ENCODE measurements around the gene FER. TPM values are rescaled to one million over a fixed set of nuclear protein-coding genes. Genes with fewer than 3 reads are reported as not detected.

Gene FER
- total RNA-seq, 5 donors from 2014 or later (not counting 1 experiment from before 2014, with no cell fraction given): 7.0 to 19.6 (median 10.4) TPM

DNA sequence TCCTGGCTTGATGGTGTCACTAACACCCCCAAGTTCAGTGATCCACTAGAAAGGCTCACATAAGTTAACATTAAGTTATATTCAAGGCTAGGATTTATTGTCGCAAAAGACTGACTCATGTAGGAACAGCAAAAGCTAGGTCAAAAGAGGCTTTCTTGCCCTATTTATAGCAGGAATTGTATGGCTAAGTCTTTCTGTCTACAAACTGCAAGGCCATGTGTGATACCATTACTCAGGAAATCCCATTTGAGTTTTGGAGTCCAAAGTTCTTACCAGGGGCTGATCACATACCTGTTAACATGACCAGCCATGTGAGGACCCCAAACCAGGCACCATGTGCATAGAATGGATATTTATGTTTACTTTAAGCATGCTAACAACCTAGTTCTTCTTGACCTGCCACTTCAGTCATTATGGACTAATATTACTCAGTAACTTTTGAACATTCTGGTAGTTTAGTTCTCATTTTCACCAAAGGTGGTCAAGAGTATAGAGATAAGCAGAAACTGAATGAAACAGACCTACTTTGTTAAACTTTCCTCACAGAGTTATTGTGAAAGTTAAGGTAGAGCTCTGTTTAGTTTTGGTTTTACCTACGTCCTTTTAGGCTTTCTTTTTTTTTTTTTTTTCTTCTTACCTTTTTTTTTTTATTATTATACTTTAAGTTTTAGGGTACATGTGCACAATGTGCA is 281.1 kb downstream of the FER start:
- POLR2A ChIA-PET: interaction anchor here in 1 of 2 donors (0.6 kb wide), 1 partner anchor 334 kb away, joined by 3 read pairs; no protein-coding TSS in a partner anchor
- Histone ChIP-seq H3K36me3 (ENCODE audit: control insufficient read depth in 2 of 2, extremely low read depth in 1 of 2, insufficient read depth in 1 of 2, low read length in 1 of 2) (no peaks in the 10 kb centered on the region), H3K27me3 (replicated peaks in 1 of 2; ENCODE audit: control insufficient read depth in 2 of 2, extremely low read depth in 1 of 2, insufficient read depth in 2 of 2, low read length in 1 of 2) (no peaks in the 10 kb centered on the region), H3K27ac (ENCODE audit: low read length) (no peak overlapping the region), H3K4me3 (ENCODE audit: control insufficient read depth in 1 of 2, extremely low read depth in 1 of 2, low read length in 1 of 2) (no peak overlapping the region), H3K9me3 (no peaks in the 10 kb centered on the region), H3K4me1 (ENCODE audit: control insufficient read depth in 1 of 2, extremely low read depth in 1 of 2, insufficient read depth in 2 of 2, low read length in 2 of 2) (no peaks in the 10 kb centered on the region)
- H3K4me1 Mint-ChIP-seq: no peaks in the 10 kb centered on the region
- no peak overlapping the region for H3K27ac Mint-ChIP-seq
- H3K27me3 Mint-ChIP-seq: no peaks in the 10 kb centered on the region
- no peak for DNase-seq
- CTCF ChIA-PET: interaction anchor here (0.6 to 0.7 kb wide), 2 partner anchors 13 to 104 kb away, joined by 3 to 9 read pairs; no protein-coding TSS in a partner anchor
- H3K4me3 Mint-ChIP-seq: no peak overlapping the region
- ATAC-seq (replicated peaks in 1 of 4): no peak
- H3K36me3 Mint-ChIP-seq: peaks cover 11% of the 10 kb centered on the region
- peaks cover 0 to 3% (median 0%) of the 10 kb centered on the region in 3 donors for H3K9me3 Mint-ChIP-seq
- WGBS (ENCODE audit: insufficient coverage): 100% methylated on average over 1 of the region's 2 CpGs

DNA sequence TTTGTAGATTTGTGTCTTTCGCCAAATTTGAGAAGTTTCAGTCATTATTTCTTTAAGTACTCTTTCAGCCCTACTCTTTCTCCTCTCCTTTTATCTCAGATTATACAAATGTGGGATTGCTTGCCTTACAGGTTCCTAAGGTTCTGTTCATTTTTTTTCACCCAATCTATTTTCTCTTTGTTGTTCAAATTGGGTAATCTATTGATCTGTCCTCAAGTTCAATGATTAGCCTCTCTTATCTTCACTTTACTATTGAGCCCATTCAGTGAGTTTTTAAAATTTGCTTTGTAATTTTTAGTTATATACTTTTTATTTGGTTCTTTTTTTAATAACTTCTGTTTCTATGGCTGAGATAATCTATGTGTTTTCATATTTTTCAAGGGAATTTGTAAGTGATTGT is 282.1 kb downstream of the FER start:
- no peaks in the 10 kb centered on the region for H3K4me1 ChIP-seq (ENCODE audit: control insufficient read depth in 1 of 2, extremely low read depth in 1 of 2, insufficient read depth in 2 of 2, low read length in 2 of 2)
- no peaks in the 10 kb centered on the region for H3K27me3 ChIP-seq (replicated peaks in 1 of 2; ENCODE audit: control insufficient read depth in 2 of 2, extremely low read depth in 1 of 2, insufficient read depth in 2 of 2, low read length in 1 of 2)
- Mint-ChIP-seq H3K4me3 (no peak overlapping the region), H3K27ac (no peak overlapping the region), H3K27me3 (no peaks in the 10 kb centered on the region), H3K36me3 (peaks cover 3% of the 10 kb centered on the region), H3K4me1 (no peaks in the 10 kb centered on the region), H3K9me3 (no peaks in the 10 kb centered on the region)
- H3K27ac ChIP-seq (ENCODE audit: low read length): no peak overlapping the region
- no peak for ATAC-seq (replicated peaks in 1 of 4)
- H3K4me3 ChIP-seq (ENCODE audit: control insufficient read depth in 1 of 2, extremely low read depth in 1 of 2, low read length in 1 of 2): no peak overlapping the region
- no peaks in the 10 kb centered on the region for H3K9me3 ChIP-seq
- CTCF ChIA-PET: no interaction called here
- DNase-seq: no peak
- no peaks in the 10 kb centered on the region for H3K36me3 ChIP-seq (ENCODE audit: control insufficient read depth in 2 of 2, extremely low read depth in 1 of 2, insufficient read depth in 1 of 2, low read length in 1 of 2)
- POLR2A ChIA-PET: no interaction called here
- no CpG with 5 or more reads among the region's 1 CpG for WGBS (ENCODE audit: insufficient coverage)

DNA sequence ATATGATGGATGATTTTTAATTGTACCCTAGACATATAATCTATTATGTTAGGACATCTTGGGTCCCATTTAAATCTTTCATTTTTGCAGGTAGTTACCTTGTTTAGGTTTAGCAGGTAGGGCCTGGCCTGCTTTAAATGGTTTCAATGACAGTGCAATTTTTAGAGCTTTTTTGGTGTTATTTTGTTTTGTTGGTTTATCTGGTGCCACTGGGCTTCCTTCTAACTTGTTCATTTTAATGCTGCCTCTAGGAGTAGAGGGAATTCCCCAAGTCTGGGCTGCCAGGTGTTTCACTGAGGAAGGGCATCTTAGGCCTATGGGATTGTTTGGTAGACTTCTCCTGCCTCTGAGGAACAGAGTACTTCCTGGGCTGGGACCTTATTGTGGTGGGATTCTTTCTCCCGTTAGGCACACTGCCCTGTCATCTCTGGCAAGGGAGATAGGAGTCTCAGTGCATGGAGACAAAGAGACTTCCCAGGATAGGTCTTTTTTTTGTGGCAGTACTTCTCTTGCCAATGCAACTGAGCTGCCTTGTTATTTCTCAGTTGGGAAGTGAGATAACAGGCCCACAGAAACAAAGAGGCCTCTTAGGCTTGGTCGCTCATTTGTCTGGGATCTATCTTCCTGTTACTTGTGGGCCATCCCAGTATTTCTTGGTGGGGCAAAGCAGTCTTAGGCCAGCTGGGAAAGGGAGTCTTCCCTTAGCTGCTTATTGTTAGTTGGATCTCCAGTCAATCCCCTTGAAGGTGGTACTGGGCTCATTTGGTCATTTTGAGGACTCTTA is 282.9 kb downstream of the FER start:
- peaks cover 3% of the 10 kb centered on the region for H3K36me3 Mint-ChIP-seq
- ChIA-PET POLR2A (no interaction called here), CTCF (no interaction called here)
- H3K4me3 Mint-ChIP-seq: no peak overlapping the region
- Histone ChIP-seq H3K27ac (ENCODE audit: low read length) (no peak overlapping the region), H3K36me3 (ENCODE audit: control insufficient read depth in 2 of 2, extremely low read depth in 1 of 2, insufficient read depth in 1 of 2, low read length in 1 of 2) (no peaks in the 10 kb centered on the region), H3K9me3 (no peaks in the 10 kb centered on the region), H3K27me3 (replicated peaks in 1 of 2; ENCODE audit: control insufficient read depth in 2 of 2, extremely low read depth in 1 of 2, insufficient read depth in 2 of 2, low read length in 1 of 2) (no peaks in the 10 kb centered on the region), H3K4me1 (ENCODE audit: control insufficient read depth in 1 of 2, extremely low read depth in 1 of 2, insufficient read depth in 2 of 2, low read length in 2 of 2) (no peaks in the 10 kb centered on the region), H3K4me3 (ENCODE audit: control insufficient read depth in 1 of 2, extremely low read depth in 1 of 2, low read length in 1 of 2) (no peak overlapping the region)
- H3K4me1 Mint-ChIP-seq: no peaks in the 10 kb centered on the region
- no peak for DNase-seq
- H3K9me3 Mint-ChIP-seq: no peaks in the 10 kb centered on the region
- no peak overlapping the region for H3K27ac Mint-ChIP-seq
- H3K27me3 Mint-ChIP-seq: no peaks in the 10 kb centered on the region
- no peak for ATAC-seq (replicated peaks in 1 of 4)
- WGBS (ENCODE audit: insufficient coverage): 83% methylated on average over 1 of the region's 2 CpGs

DNA sequence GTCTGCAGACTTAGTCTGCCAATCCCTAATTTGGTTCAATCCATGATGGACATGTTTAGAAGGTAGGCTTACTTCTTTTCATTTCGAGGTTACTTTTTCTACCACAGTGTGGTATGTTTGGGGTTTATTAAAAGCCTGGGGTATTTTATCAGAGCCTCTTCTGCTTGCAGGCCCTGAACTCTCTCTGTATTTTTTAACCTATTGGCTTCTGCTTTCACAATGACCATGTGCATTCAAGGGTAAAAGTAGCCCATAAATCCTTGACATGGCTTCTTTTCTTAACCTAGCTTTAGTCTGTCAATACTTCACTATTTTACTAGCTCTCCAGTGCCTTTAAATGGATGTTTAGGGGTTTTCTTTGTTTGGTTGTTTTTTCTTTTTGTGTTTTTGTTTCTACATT is 286.6 kb downstream of the FER start:
- POLR2A ChIA-PET: no interaction called here
- no CpG with 5 or more reads among the region's 1 CpG for WGBS (ENCODE audit: insufficient coverage)
- DNase-seq: no peak

DNA sequence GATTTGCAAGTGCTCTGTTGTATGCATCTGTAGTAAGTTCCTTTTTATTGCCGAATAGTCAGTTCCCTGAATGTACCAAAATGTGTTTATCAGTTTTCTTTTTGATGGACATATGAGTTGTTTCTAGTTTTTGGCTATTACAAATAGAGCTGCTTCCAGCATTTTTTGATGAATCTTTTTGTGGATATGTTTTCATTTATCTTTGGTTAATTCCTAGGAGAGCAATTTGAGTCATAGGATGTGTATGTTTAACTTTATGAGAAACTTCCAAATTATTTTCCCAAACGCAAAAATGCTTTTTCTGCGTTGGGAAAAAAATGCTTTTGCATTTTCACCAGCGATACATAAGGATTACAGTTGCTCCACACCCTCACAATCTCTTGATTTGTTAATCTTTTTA is 287.7 kb downstream of the FER start:
- ATAC-seq (replicated peaks in 1 of 4) (no peak), DNase-seq (no peak)
- Histone ChIP-seq H3K9me3 (no peaks in the 10 kb centered on the region), H3K4me3 (ENCODE audit: control insufficient read depth in 1 of 2, extremely low read depth in 1 of 2, low read length in 1 of 2) (no peak overlapping the region), H3K4me1 (ENCODE audit: control insufficient read depth in 1 of 2, extremely low read depth in 1 of 2, insufficient read depth in 2 of 2, low read length in 2 of 2) (no peaks in the 10 kb centered on the region), H3K36me3 (ENCODE audit: control insufficient read depth in 2 of 2, extremely low read depth in 1 of 2, insufficient read depth in 1 of 2, low read length in 1 of 2) (no peaks in the 10 kb centered on the region), H3K27ac (ENCODE audit: low read length) (no peak overlapping the region), H3K27me3 (replicated peaks in 1 of 2; ENCODE audit: control insufficient read depth in 2 of 2, extremely low read depth in 1 of 2, insufficient read depth in 2 of 2, low read length in 1 of 2) (no peaks in the 10 kb centered on the region)
- CTCF ChIA-PET: no interaction called here
- Mint-ChIP-seq H3K27me3 (no peaks in the 10 kb centered on the region), H3K27ac (no peak overlapping the region), H3K4me1 (no peaks in the 10 kb centered on the region), H3K4me3 (no peak overlapping the region), H3K9me3 (no peaks in the 10 kb centered on the region), H3K36me3 (no peaks in the 10 kb centered on the region)
- POLR2A ChIA-PET: no interaction called here
- no CpG with 5 or more reads among the region's 4 CpGs for WGBS (ENCODE audit: insufficient coverage)

More for the DNA sequence above, 286.6 kb downstream of the FER start:
- H3K27ac ChIP-seq (ENCODE audit: low read length): no peak overlapping the region
- H3K36me3 ChIP-seq (ENCODE audit: control insufficient read depth in 2 of 2, extremely low read depth in 1 of 2, insufficient read depth in 1 of 2, low read length in 1 of 2): no peaks in the 10 kb centered on the region
- H3K27me3 ChIP-seq (replicated peaks in 1 of 2; ENCODE audit: control insufficient read depth in 2 of 2, extremely low read depth in 1 of 2, insufficient read depth in 2 of 2, low read length in 1 of 2): no peaks in the 10 kb centered on the region
- Mint-ChIP-seq H3K4me1 (no peaks in the 10 kb centered on the region), H3K4me3 (no peak overlapping the region), H3K9me3 (no peaks in the 10 kb centered on the region), H3K27me3 (no peaks in the 10 kb centered on the region), H3K27ac (no peak overlapping the region), H3K36me3 (peaks cover 3% of the 10 kb centered on the region)
- CTCF ChIA-PET: interaction anchor here in 1 of 2 donors (0.6 to 0.7 kb wide), 2 partner anchors 146 to 371 kb away, joined by 3 to 5 read pairs; no protein-coding TSS in a partner anchor
- no peak for ATAC-seq (replicated peaks in 1 of 4)
- H3K9me3 ChIP-seq: no peaks in the 10 kb centered on the region
- no peaks in the 10 kb centered on the region for H3K4me1 ChIP-seq (ENCODE audit: control insufficient read depth in 1 of 2, extremely low read depth in 1 of 2, insufficient read depth in 2 of 2, low read length in 2 of 2)
- no peak overlapping the region for H3K4me3 ChIP-seq (ENCODE audit: control insufficient read depth in 1 of 2, extremely low read depth in 1 of 2, low read length in 1 of 2)

DNA sequence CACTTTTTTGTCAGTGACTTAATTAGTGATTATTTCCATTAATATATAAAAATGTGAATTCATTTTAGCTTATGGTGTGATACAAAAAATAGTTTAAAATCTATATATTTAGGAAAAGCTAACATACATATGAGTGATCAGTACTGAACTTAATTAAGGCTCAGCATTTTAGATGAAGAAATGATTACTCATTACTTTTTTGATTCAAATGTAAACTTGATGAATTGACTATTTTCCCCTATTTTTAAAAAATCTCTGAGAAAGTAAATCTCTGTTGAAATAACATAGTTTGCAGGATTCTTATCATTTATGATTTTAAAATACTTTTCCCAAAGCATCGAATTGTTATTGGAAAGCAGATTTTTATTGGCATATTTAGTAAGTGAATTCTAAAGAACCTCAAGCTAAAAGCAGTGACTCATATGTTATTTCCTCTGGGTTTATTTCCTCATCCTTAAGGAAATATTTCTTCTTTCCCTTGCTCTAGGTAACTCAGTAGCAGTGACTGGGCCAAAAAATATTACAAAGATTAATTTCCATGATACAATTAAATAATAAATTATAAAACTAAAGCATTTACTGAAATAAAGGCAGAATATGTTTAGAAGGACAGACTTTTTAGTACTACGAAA is 290.6 kb downstream of the FER start:
- no peaks in the 10 kb centered on the region for H3K27me3 Mint-ChIP-seq
- no peak overlapping the region for H3K4me3 ChIP-seq (ENCODE audit: control insufficient read depth in 1 of 2, extremely low read depth in 1 of 2, low read length in 1 of 2)
- ATAC-seq (replicated peaks in 1 of 4): no peak
- no peak overlapping the region for H3K4me3 Mint-ChIP-seq
- no peak overlapping the region for H3K27ac ChIP-seq (ENCODE audit: low read length)
- POLR2A ChIA-PET: no interaction called here
- H3K4me1 ChIP-seq (ENCODE audit: control insufficient read depth in 1 of 2, extremely low read depth in 1 of 2, insufficient read depth in 2 of 2, low read length in 2 of 2): no peaks in the 10 kb centered on the region
- no peaks in the 10 kb centered on the region for H3K36me3 Mint-ChIP-seq
- no peaks in the 10 kb centered on the region for H3K4me1 Mint-ChIP-seq
- H3K27ac Mint-ChIP-seq: no peak overlapping the region
- no peaks in the 10 kb centered on the region for H3K9me3 Mint-ChIP-seq
- WGBS (ENCODE audit: insufficient coverage): no CpG with 5 or more reads among the region's 2 CpGs
- no peaks in the 10 kb centered on the region for H3K27me3 ChIP-seq (replicated peaks in 1 of 2; ENCODE audit: control insufficient read depth in 2 of 2, extremely low read depth in 1 of 2, insufficient read depth in 2 of 2, low read length in 1 of 2)
- H3K36me3 ChIP-seq (ENCODE audit: control insufficient read depth in 2 of 2, extremely low read depth in 1 of 2, insufficient read depth in 1 of 2, low read length in 1 of 2): no peaks in the 10 kb centered on the region
- H3K9me3 ChIP-seq: no peaks in the 10 kb centered on the region
- CTCF ChIA-PET: interaction anchor here in 1 of 2 donors (0.6 kb wide), 1 partner anchor 182 kb away, joined by 3 read pairs; no protein-coding TSS in a partner anchor
- no peak for DNase-seq

All from T-cell (primary cell).